ENCODE data around the gene SEZ6L2. TPM values are rescaled to one million over a fixed set of nuclear protein-coding genes. Genes with fewer than 3 reads are reported as not detected.

SEZ6L2 gene
- total RNA-seq, 4 donors from 2014 or later = 0.84 to 4.9 (median 1.3) TPM

GRCh38 chr16:29904947-29905346 lies 5.6 kb upstream of the SEZ6L2 start:
- Histone ChIP-seq H3K4me1 (peaks cover 0 to 13% (median 2%) of the 10 kb centered on the region in 4 donors), H3K27me3 (no peaks in the 10 kb centered on the region), H3K4me3 (no peak overlapping the region), H3K27ac (no peak overlapping the region), H3K36me3 (peaks cover 0 to 27% (median 0%) of the 10 kb centered on the region in 3 donors), H3K9me3 (no peaks in the 10 kb centered on the region)
- TF ChIP-seq, protein P1, sequence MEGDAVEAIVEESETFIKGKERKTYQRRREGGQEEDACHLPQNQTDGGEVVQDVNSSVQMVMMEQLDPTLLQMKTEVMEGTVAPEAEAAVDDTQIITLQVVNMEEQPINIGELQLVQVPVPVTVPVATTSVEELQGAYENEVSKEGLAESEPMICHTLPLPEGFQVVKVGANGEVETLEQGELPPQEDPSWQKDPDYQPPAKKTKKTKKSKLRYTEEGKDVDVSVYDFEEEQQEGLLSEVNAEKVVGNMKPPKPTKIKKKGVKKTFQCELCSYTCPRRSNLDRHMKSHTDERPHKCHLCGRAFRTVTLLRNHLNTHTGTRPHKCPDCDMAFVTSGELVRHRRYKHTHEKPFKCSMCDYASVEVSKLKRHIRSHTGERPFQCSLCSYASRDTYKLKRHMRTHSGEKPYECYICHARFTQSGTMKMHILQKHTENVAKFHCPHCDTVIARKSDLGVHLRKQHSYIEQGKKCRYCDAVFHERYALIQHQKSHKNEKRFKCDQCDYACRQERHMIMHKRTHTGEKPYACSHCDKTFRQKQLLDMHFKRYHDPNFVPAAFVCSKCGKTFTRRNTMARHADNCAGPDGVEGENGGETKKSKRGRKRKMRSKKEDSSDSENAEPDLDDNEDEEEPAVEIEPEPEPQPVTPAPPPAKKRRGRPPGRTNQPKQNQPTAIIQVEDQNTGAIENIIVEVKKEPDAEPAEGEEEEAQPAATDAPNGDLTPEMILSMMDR (IDR thresholded peaks at IDR 0.05) = no peak
- TF ChIP-seq POLR2A (IDR thresholded peaks at IDR 0.05) (no peak), EP300 (IDR thresholded peaks at IDR 0.05) (no peak)
- WGBS, 2 donors = 93 to 95% methylated on average over 7 of the region's 7 CpGs
- no peak for DNase-seq (ENCODE audit: low spot score in 2 of 2)

DNA sequence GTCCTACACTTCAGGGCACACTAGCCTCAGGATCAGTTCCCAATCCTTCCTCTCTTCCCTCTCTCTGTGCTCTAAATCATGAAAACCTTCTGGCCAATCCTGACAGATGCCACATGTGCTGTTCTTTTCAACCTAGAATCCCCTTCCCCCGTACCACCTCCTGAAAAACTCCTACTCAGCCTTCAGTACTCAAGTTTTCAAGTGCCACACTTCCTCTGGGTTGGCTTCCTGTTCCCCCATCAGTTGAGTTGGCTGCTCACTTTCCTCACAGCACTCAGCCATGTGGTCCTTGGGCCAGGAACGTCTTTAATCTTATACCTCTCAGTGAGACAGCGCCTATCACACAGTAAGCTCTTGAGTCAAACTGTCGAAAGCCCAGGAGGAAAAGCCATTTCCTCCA lies 4.2 kb upstream of the SEZ6L2 start:
- H3K9me3 ChIP-seq = no peaks in the 10 kb centered on the region
- no peak for DNase-seq (ENCODE audit: low spot score in 2 of 2)
- H3K27me3 ChIP-seq = peaks cover 0 to 8% of the 10 kb centered on the region in 2 donors
- peaks cover 0 to 19% (median 0%) of the 10 kb centered on the region in 3 donors for H3K36me3 ChIP-seq
- TF ChIP-seq, protein P1 (IDR thresholded peaks at IDR 0.05) = no peak
- TF ChIP-seq EP300 (IDR thresholded peaks at IDR 0.05) (no peak), POLR2A (IDR thresholded peaks at IDR 0.05) (no peak)
- H3K4me1 ChIP-seq = peaks cover 0 to 26% (median 4%) of the 10 kb centered on the region in 4 donors
- no peak overlapping the region for H3K4me3 ChIP-seq
- 73 to 75% methylated on average over 4 of the region's 4 CpGs for WGBS, 2 donors
- no peak overlapping the region for H3K27ac ChIP-seq

GRCh38 chr16:29901607-29901945 lies 2.2 kb upstream of the SEZ6L2 start:
- WGBS, 2 donors = 83 to 86% methylated on average over 12 to 18 of the region's 19 CpGs
- Histone ChIP-seq H3K27me3 (peaks cover 0 to 28% of the 10 kb centered on the region in 2 donors), H3K4me1 (peaks cover 0 to 26% (median 4%) of the 10 kb centered on the region in 4 donors), H3K4me3 (no peak overlapping the region), H3K27ac (no peak overlapping the region), H3K36me3 (peaks cover 0 to 5% (median 0%) of the 10 kb centered on the region in 3 donors), H3K9me3 (no peaks in the 10 kb centered on the region)
- DNase-seq (ENCODE audit: low spot score in 2 of 2) = no peak
- no peak for TF ChIP-seq POLR2A (IDR thresholded peaks at IDR 0.05)
- TF ChIP-seq, protein P1 (IDR thresholded peaks at IDR 0.05) = no peak
- no peak for TF ChIP-seq EP300 (IDR thresholded peaks at IDR 0.05)

DNA sequence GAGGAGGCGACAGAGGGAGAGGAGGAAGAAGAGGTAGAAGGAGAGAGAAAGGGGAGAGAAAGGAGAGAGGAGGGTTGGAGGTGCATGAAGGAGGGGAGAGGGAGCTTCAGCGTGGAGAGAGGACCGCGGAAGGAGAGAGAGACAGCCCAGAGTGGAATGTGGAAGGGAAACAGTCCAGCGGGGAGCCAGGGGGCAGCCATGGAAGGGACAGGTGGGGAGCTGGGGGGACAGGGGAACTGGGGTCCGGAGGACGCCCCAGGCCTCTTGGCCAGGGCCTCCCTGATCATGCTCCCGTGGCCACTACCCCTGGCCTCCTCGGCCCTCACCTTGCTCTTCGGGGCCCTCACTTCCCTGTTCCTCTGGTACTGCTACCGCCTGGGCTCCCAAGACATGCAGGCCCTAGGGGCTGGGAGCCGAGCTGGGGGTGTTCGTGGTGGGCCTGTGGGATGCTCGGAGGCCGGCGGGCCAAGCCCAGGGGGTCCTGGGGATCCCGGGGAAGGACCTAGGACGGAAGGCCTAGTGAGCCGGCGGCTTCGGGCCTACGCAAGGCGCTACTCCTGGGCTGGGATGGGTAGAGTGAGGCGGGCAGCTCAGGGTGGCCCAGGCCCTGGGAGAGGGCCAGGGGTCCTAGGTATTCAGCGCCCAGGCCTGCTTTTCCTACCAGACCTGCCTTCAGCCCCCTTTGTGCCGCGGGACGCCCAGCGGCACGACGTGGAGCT lies 1.7 kb upstream of the SEZ6L2 start:
- H3K9me3 ChIP-seq = no peaks in the 10 kb centered on the region
- peak overlapping the region in 3 of 4 donors; percentile 37 to 82 (median 49) for H3K27ac ChIP-seq
- DNase-seq (ENCODE audit: low spot score in 2 of 2) = no peak
- TF ChIP-seq, protein P1 (IDR thresholded peaks at IDR 0.05) = no peak
- TF ChIP-seq POLR2A (IDR thresholded peaks at IDR 0.05) (no peak), EP300 (IDR thresholded peaks at IDR 0.05) (no peak)
- peak overlapping the region; percentile 59 to 76 (median 64) for H3K4me3 ChIP-seq
- H3K27me3 ChIP-seq = peaks cover 0 to 32% of the 10 kb centered on the region in 2 donors
- peaks cover 0 to 26% (median 4%) of the 10 kb centered on the region in 4 donors for H3K4me1 ChIP-seq
- no peaks in the 10 kb centered on the region for H3K36me3 ChIP-seq
- 37 to 41% methylated on average over 21 to 24 of the region's 31 CpGs for WGBS, 2 donors

DNA sequence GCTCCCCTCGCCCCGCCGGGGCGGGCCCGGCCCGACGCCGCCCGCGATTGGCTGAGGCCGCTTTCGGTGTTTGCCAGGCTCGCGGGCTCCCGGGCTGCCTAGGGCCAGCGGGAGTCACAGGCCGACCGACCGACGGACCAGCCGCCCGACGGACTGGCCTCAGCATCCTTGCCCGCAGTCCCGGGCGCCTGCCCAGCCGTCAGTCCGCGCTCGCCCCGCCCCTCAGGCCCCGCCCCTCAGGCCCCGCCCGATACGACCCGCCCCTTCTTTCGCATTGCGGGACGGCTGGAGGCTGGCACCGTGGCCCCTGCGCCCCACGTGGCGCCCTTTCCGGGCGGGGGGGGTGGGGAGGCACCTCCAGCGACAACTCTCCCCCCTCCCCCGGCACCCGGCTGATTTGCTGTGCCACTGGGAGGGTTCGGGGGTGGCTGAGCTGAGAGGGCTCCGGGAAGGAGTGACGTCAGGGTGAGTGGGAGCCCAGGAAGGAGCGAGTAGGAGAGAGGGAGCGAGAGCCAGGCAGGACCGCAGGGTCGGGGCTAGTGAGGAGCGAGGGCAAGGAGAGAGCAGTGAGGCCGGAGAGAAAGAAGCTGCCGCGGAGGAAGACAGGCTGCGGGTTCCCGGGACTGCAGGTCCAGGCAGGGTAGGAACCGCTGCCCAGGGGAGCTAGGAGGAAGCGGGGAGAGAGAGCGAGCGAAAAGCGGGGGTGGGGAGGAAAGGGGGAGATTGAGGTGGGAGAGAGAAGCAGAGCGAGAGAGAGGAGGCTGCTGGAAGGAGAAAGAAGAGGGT lies 945 bp upstream of the SEZ6L2 start, which contains the start of gene ASPHD1:
Gene ASPHD1 (plus strand): TSS at position 387 of the 786 bp plus-strand sequence. CDS start 484 bp downstream, outside the sequence.
- DNase-seq (ENCODE audit: low spot score in 2 of 2) = peak; percentile 21 to 22
- 1% methylated on average over 19 to 59 of the region's 67 CpGs for WGBS, 2 donors
- H3K4me1 ChIP-seq = peaks cover 0 to 26% (median 4%) of the 10 kb centered on the region in 4 donors
- H3K4me3 ChIP-seq = peak within 1 kb of the TSS; percentile 59 to 76 (median 64)
- no peaks in the 10 kb centered on the region for H3K36me3 ChIP-seq
- peaks cover 0 to 32% of the 10 kb centered on the region in 2 donors for H3K27me3 ChIP-seq
- H3K9me3 ChIP-seq = no peaks in the 10 kb centered on the region
- H3K27ac ChIP-seq = peak within 1 kb of the TSS; percentile 0 to 82 (median 43)
- peak in 1 of 2 donors; percentile 55 for TF ChIP-seq EP300 (IDR thresholded peaks at IDR 0.05)
- TF ChIP-seq, protein P1 (IDR thresholded peaks at IDR 0.05) = no peak
- no peak for TF ChIP-seq POLR2A (IDR thresholded peaks at IDR 0.05)

All from tibial nerve (tissue), 4 donors.